Measurements from ENCODE around the gene SETD3. TPM values are rescaled to one million over a fixed set of nuclear protein-coding genes. Genes with fewer than 3 reads are reported as not detected.

SETD3 gene
- total RNA-seq, 1 donor from 2014 or later, result 67.4 TPM

- DNase-seq (ENCODE audit: low spot score), result no peak
- H3K9me3 Mint-ChIP-seq (ENCODE audit: unreplicated experiment), result no peaks in the 10 kb centered on the region
- no peak overlapping the region for H3K4me3 Mint-ChIP-seq (ENCODE audit: unreplicated experiment)
- peaks cover 9% of the 10 kb centered on the region for H3K36me3 Mint-ChIP-seq (ENCODE audit: low read depth, unreplicated experiment)
- no peak overlapping the region for H3K27ac Mint-ChIP-seq (ENCODE audit: unreplicated experiment)
- peaks cover 2% of the 10 kb centered on the region for H3K27me3 Mint-ChIP-seq (ENCODE audit: unreplicated experiment)
- peaks cover 5% of the 10 kb centered on the region for H3K4me1 Mint-ChIP-seq (ENCODE audit: unreplicated experiment)
- TF ChIP-seq CTCF (IDR thresholded peaks at IDR 0.05; ENCODE audit: unreplicated experiment), result no peak
These were observed 29.4 kb downstream of the SETD3 start for GRCh38 chr14:99451234-99451633.

- H3K27me3 Mint-ChIP-seq (ENCODE audit: unreplicated experiment), result peaks cover 2% of the 10 kb centered on the region
- no peak for TF ChIP-seq CTCF (IDR thresholded peaks at IDR 0.05; ENCODE audit: unreplicated experiment)
These were observed 30.4 kb downstream of the SETD3 start for GRCh38 chr14:99450266-99450665.

GRCh38 chr14:99447739-99448138 lies 32.9 kb downstream of the SETD3 start:
- Mint-ChIP-seq H3K9me3 (ENCODE audit: unreplicated experiment) (no peaks in the 10 kb centered on the region), H3K4me1 (ENCODE audit: unreplicated experiment) (peaks cover 8% of the 10 kb centered on the region), H3K27me3 (ENCODE audit: unreplicated experiment) (no peaks in the 10 kb centered on the region), H3K27ac (ENCODE audit: unreplicated experiment) (no peak overlapping the region), H3K36me3 (ENCODE audit: low read depth, unreplicated experiment) (peaks cover 9% of the 10 kb centered on the region), H3K4me3 (ENCODE audit: unreplicated experiment) (no peak overlapping the region)
- no peak for DNase-seq (ENCODE audit: low spot score)
- TF ChIP-seq CTCF (IDR thresholded peaks at IDR 0.05; ENCODE audit: unreplicated experiment), result no peak

More at GRCh38 chr14:99450266-99450665, 30.4 kb downstream of the SETD3 start:
- Mint-ChIP-seq H3K4me1 (ENCODE audit: unreplicated experiment) (peaks cover 8% of the 10 kb centered on the region), H3K4me3 (ENCODE audit: unreplicated experiment) (no peak overlapping the region), H3K36me3 (ENCODE audit: low read depth, unreplicated experiment) (peaks cover 7% of the 10 kb centered on the region), H3K9me3 (ENCODE audit: unreplicated experiment) (no peaks in the 10 kb centered on the region), H3K27ac (ENCODE audit: unreplicated experiment) (no peak overlapping the region)
- no peak for DNase-seq (ENCODE audit: low spot score)

GRCh38 chr14:99445931-99446330 lies 34.7 kb downstream of the SETD3 start:
- peak overlapping the region; percentile 25 for H3K27ac Mint-ChIP-seq (ENCODE audit: unreplicated experiment)
- H3K4me1 Mint-ChIP-seq (ENCODE audit: unreplicated experiment), result peaks cover 8% of the 10 kb centered on the region
- no peak for DNase-seq (ENCODE audit: low spot score)
- no peak for TF ChIP-seq CTCF (IDR thresholded peaks at IDR 0.05; ENCODE audit: unreplicated experiment)
- no peaks in the 10 kb centered on the region for H3K9me3 Mint-ChIP-seq (ENCODE audit: unreplicated experiment)
- no peaks in the 10 kb centered on the region for H3K27me3 Mint-ChIP-seq (ENCODE audit: unreplicated experiment)
- peaks cover 18% of the 10 kb centered on the region for H3K36me3 Mint-ChIP-seq (ENCODE audit: low read depth, unreplicated experiment)
- H3K4me3 Mint-ChIP-seq (ENCODE audit: unreplicated experiment), result no peak overlapping the region

- peaks cover 1% of the 10 kb centered on the region for H3K27me3 Mint-ChIP-seq (ENCODE audit: unreplicated experiment)
- no peak for TF ChIP-seq CTCF (IDR thresholded peaks at IDR 0.05; ENCODE audit: unreplicated experiment)
- no peak for DNase-seq (ENCODE audit: low spot score)
- H3K4me1 Mint-ChIP-seq (ENCODE audit: unreplicated experiment), result peaks cover 11% of the 10 kb centered on the region
- no peak overlapping the region for H3K4me3 Mint-ChIP-seq (ENCODE audit: unreplicated experiment)
- H3K9me3 Mint-ChIP-seq (ENCODE audit: unreplicated experiment), result no peaks in the 10 kb centered on the region
- H3K27ac Mint-ChIP-seq (ENCODE audit: unreplicated experiment), result no peak overlapping the region
- peaks cover 25% of the 10 kb centered on the region for H3K36me3 Mint-ChIP-seq (ENCODE audit: low read depth, unreplicated experiment)
These were observed 38.7 kb downstream of the SETD3 start for GRCh38 chr14:99441918-99442317.
